ENCODE measurements around the gene KCNQ1. TPM values are rescaled to one million over a fixed set of nuclear protein-coding genes. Genes with fewer than 3 reads are reported as not detected.

KCNQ1 gene
- total RNA-seq, 1 experiment from 2014 or later: not detected

GRCh38 chr11:2890466-2891294 is 445.9 kb downstream of the KCNQ1 start:
- peak overlapping the region; percentile 16 for H3K27ac Mint-ChIP-seq (ENCODE audit: low read depth, unreplicated experiment)
- intact Hi-C loops (cut with micrococcal nuclease): loop anchor here (2.0 kb wide), 1 partner anchor 40 kb away; no protein-coding TSS in a partner anchor
- no peaks in the 10 kb centered on the region for H3K36me3 Mint-ChIP-seq (ENCODE audit: insufficient read depth, unreplicated experiment)
- CTCF ChIA-PET: interaction anchor here (0.5 to 13.1 kb wide), 14 partner anchors 11 to 586 kb away, joined by 3 to 443 read pairs (median 5); partner anchors contain the start of gene PHLDA2
- no peak for TF ChIP-seq CTCF (IDR thresholded peaks at IDR 0.05; ENCODE audit: unreplicated experiment)
- no TSS peak for BruUV-seq (replicated peaks)
- peaks cover 5% of the 10 kb centered on the region for H3K4me1 Mint-ChIP-seq (ENCODE audit: insufficient read depth, unreplicated experiment)
- peak; percentile 79 for DNase-seq (ENCODE audit: unreplicated experiment)
- no peak overlapping the region for H3K4me3 Mint-ChIP-seq (ENCODE audit: unreplicated experiment)
- POLR2A ChIA-PET: interaction anchor here (0.7 to 6.9 kb wide), 8 partner anchors 10 to 357 kb away, joined by 3 to 68 read pairs (median 7); partner anchors contain the start of gene PHLDA2
- no peaks in the 10 kb centered on the region for H3K27me3 Mint-ChIP-seq (ENCODE audit: insufficient read depth, unreplicated experiment)
- no peaks in the 10 kb centered on the region for H3K9me3 Mint-ChIP-seq (ENCODE audit: unreplicated experiment)

- peak; percentile 59 for DNase-seq (ENCODE audit: unreplicated experiment)
- Mint-ChIP-seq H3K27me3 (ENCODE audit: insufficient read depth, unreplicated experiment) (no peaks in the 10 kb centered on the region), H3K4me3 (ENCODE audit: unreplicated experiment) (peak overlapping the region; percentile 48), H3K36me3 (ENCODE audit: insufficient read depth, unreplicated experiment) (no peaks in the 10 kb centered on the region), H3K9me3 (ENCODE audit: unreplicated experiment) (no peaks in the 10 kb centered on the region), H3K4me1 (ENCODE audit: insufficient read depth, unreplicated experiment) (peaks cover 5% of the 10 kb centered on the region), H3K27ac (ENCODE audit: low read depth, unreplicated experiment) (peak overlapping the region; percentile 73)
- no TSS peak for BruUV-seq (replicated peaks)
- ChIA-PET CTCF (interaction anchor here (0.5 to 13.1 kb wide), 23 partner anchors 8 to 587 kb away, joined by 3 to 443 read pairs (median 3); partner anchors contain the start of gene PHLDA2), POLR2A (interaction anchor here (0.7 to 6.9 kb wide), 7 partner anchors 10 to 358 kb away, joined by 3 to 68 read pairs (median 7); partner anchors contain the start of gene PHLDA2)
- intact Hi-C loops (cut with micrococcal nuclease): loop anchor here (1.0 to 2.0 kb wide), 2 partner anchors 39 to 358 kb away; no protein-coding TSS in a partner anchor
- no peak for TF ChIP-seq CTCF (IDR thresholded peaks at IDR 0.05; ENCODE audit: unreplicated experiment)
Measured at GRCh38 chr11:2891326-2892214, 446.8 kb downstream of the KCNQ1 start.

GRCh38 chr11:2892215-2892966 is 447.6 kb downstream of the KCNQ1 start:
- no peaks in the 10 kb centered on the region for H3K36me3 Mint-ChIP-seq (ENCODE audit: insufficient read depth, unreplicated experiment)
- POLR2A ChIA-PET: interaction anchor here (0.7 to 6.9 kb wide), 5 partner anchors 10 to 359 kb away, joined by 3 to 68 read pairs (median 7); partner anchors contain the start of gene PHLDA2

More at GRCh38 chr11:2892215-2892966, 447.6 kb downstream of the KCNQ1 start:
- Mint-ChIP-seq H3K9me3 (ENCODE audit: unreplicated experiment) (no peaks in the 10 kb centered on the region), H3K4me1 (ENCODE audit: insufficient read depth, unreplicated experiment) (peaks cover 5% of the 10 kb centered on the region), H3K27me3 (ENCODE audit: insufficient read depth, unreplicated experiment) (no peaks in the 10 kb centered on the region), H3K27ac (ENCODE audit: low read depth, unreplicated experiment) (peak overlapping the region; percentile 73), H3K4me3 (ENCODE audit: unreplicated experiment) (peak overlapping the region; percentile 48)
- CTCF ChIA-PET: interaction anchor here (0.6 to 13.1 kb wide), 20 partner anchors 9 to 588 kb away, joined by 3 to 443 read pairs (median 3); partner anchors contain the start of gene CARS1
- intact Hi-C loops (cut with micrococcal nuclease): loop anchor here (1.0 kb wide), 1 partner anchor 359 kb away; no protein-coding TSS in a partner anchor
- DNase-seq (ENCODE audit: unreplicated experiment): peak; percentile 28
- BruUV-seq (replicated peaks): no TSS peak
- TF ChIP-seq CTCF (IDR thresholded peaks at IDR 0.05; ENCODE audit: unreplicated experiment): peak; percentile 92

Measured in MCF 10A (cell line).